ENCODE measurements around the gene CSKMT.

CSKMT gene

DNA sequence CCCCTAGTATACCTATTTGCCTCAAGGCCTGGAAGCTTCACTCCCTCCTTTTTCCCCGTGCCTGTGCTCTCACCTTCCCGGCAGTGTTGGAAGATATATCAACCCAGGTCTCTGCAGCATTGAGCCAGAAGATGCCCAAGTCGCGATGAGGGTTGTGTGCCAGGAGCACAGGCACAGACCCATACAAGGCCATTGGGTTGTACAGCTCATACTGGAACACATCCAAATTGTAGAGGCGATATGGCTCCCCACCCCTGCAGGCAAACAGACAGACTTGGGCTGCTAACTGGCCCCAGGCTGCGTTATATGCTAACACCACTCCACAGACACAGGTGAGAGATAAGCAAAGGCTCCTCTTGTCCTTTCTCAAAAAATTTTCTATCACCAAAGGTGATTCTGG is 32.6 kb upstream of the CSKMT start:
- H3K79me2 ChIP-seq (ENCODE audit: control insufficient read depth, low read length): peaks cover 4% of the 10 kb centered on the region; the same call in 1 of the 2 replicates
- H3K36me3 ChIP-seq (ENCODE audit: control insufficient read depth, low read length): peaks cover 89% of the 10 kb centered on the region
- TF ChIP-seq, protein P1, sequence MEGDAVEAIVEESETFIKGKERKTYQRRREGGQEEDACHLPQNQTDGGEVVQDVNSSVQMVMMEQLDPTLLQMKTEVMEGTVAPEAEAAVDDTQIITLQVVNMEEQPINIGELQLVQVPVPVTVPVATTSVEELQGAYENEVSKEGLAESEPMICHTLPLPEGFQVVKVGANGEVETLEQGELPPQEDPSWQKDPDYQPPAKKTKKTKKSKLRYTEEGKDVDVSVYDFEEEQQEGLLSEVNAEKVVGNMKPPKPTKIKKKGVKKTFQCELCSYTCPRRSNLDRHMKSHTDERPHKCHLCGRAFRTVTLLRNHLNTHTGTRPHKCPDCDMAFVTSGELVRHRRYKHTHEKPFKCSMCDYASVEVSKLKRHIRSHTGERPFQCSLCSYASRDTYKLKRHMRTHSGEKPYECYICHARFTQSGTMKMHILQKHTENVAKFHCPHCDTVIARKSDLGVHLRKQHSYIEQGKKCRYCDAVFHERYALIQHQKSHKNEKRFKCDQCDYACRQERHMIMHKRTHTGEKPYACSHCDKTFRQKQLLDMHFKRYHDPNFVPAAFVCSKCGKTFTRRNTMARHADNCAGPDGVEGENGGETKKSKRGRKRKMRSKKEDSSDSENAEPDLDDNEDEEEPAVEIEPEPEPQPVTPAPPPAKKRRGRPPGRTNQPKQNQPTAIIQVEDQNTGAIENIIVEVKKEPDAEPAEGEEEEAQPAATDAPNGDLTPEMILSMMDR (IDR thresholded peaks at IDR 0.05; ENCODE audit: low read depth, low read length, poor library complexity, severe bottlenecking): no peak
- TF ChIP-seq EZH2phosphoT487 (IDR thresholded peaks at IDR 0.05; ENCODE audit: borderline replicate concordance, low read length): no peak
- H3K27ac ChIP-seq (ENCODE audit: low read depth, low read length): no peak overlapping the region
- no peak overlapping the region for H3K4me3 ChIP-seq (ENCODE audit: low read length)
- H3K9me2 ChIP-seq (replicated peaks; ENCODE audit: control insufficient read depth, low read length): no peaks in the 10 kb centered on the region
- H3K9me3 ChIP-seq (ENCODE audit: control insufficient read depth, insufficient read depth, low read length): no peaks in the 10 kb centered on the region
- H4K20me1 ChIP-seq (ENCODE audit: control insufficient read depth, insufficient read depth, low read depth, low read length): no peaks in the 10 kb centered on the region
- H3K4me1 ChIP-seq (ENCODE audit: control insufficient read depth, low read length): no peaks in the 10 kb centered on the region
- H3K27me3 ChIP-seq (ENCODE audit: control insufficient read depth, low read length): no peaks in the 10 kb centered on the region
- H3F3A ChIP-seq (ENCODE audit: control insufficient read depth, insufficient read depth): no peaks in the 10 kb centered on the region
- H3K4me2 ChIP-seq (ENCODE audit: low read length): no peak overlapping the region

DNA sequence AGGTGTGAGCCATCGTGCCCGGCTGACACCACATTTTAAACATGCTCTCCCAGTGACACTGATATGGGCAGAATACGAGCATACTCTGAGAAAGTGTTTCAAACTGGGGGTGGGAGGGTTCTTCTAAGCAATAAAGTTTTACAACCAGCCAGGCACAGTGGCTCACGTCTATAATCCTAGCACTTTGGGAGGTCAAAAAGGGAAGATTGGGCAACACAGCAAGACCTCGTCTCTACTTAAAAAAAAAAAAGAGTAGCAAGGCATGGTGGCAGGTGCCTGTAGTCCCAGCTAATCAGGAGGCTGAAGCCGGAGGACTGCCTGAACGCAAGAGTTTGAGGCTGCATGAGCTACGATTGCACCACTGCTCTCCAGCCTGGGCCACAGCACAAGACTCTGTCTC is 20.9 kb upstream of the CSKMT start:
- Histone ChIP-seq H3K79me2 (ENCODE audit: control insufficient read depth, low read length) (peaks cover 82% of the 10 kb centered on the region), H3K4me3 (ENCODE audit: low read length) (no peak overlapping the region), H3K9me3 (ENCODE audit: control insufficient read depth, insufficient read depth, low read length) (no peaks in the 10 kb centered on the region), H3F3A (ENCODE audit: control insufficient read depth, insufficient read depth) (no peaks in the 10 kb centered on the region), H3K27me3 (ENCODE audit: control insufficient read depth, low read length) (no peaks in the 10 kb centered on the region), H3K4me2 (ENCODE audit: low read length) (no peak overlapping the region), H4K20me1 (ENCODE audit: control insufficient read depth, insufficient read depth, low read depth, low read length) (peaks cover 3% of the 10 kb centered on the region; the same call in 1 of the 2 replicates), H3K9me2 (replicated peaks; ENCODE audit: control insufficient read depth, low read length) (no peaks in the 10 kb centered on the region), H3K4me1 (ENCODE audit: control insufficient read depth, low read length) (peaks cover 25% of the 10 kb centered on the region), H3K36me3 (ENCODE audit: control insufficient read depth, low read length) (peaks cover 70% of the 10 kb centered on the region), H3K27ac (ENCODE audit: low read depth, low read length) (no peak overlapping the region)
- TF ChIP-seq EZH2phosphoT487 (IDR thresholded peaks at IDR 0.05; ENCODE audit: borderline replicate concordance, low read length): no peak
- TF ChIP-seq, protein P1 (IDR thresholded peaks at IDR 0.05; ENCODE audit: low read depth, low read length, poor library complexity, severe bottlenecking): no peak

DNA sequence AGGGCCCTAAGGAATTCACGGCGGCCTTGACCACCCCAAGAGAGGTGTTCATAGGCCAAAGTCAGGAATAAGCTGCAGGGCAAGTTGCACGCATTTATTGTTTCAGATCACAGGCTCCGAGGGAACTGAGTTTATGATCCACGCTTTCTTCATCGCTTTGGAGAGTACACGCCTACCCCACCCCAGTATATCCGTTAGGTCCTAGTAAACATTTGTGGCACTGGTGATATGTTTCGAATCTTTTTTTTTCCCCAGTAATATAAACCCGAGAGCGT is 19.5 kb upstream of the CSKMT start:
- Histone ChIP-seq H3K27ac (ENCODE audit: low read depth, low read length) (peak overlapping the region; percentile 78), H3F3A (ENCODE audit: control insufficient read depth, insufficient read depth) (no peaks in the 10 kb centered on the region), H3K27me3 (ENCODE audit: control insufficient read depth, low read length) (no peaks in the 10 kb centered on the region), H3K4me3 (ENCODE audit: low read length) (peak overlapping the region; percentile 97), H4K20me1 (ENCODE audit: control insufficient read depth, insufficient read depth, low read depth, low read length) (peaks cover 3% of the 10 kb centered on the region; the same call in 1 of the 2 replicates), H3K4me2 (ENCODE audit: low read length) (peak overlapping the region; percentile 87), H3K4me1 (ENCODE audit: control insufficient read depth, low read length) (peaks cover 26% of the 10 kb centered on the region), H3K36me3 (ENCODE audit: control insufficient read depth, low read length) (peaks cover 73% of the 10 kb centered on the region), H3K9me3 (ENCODE audit: control insufficient read depth, insufficient read depth, low read length) (no peaks in the 10 kb centered on the region), H3K9me2 (replicated peaks; ENCODE audit: control insufficient read depth, low read length) (no peaks in the 10 kb centered on the region), H3K79me2 (ENCODE audit: control insufficient read depth, low read length) (peaks cover 84% of the 10 kb centered on the region)
- TF ChIP-seq, protein P1 (IDR thresholded peaks at IDR 0.05; ENCODE audit: low read depth, low read length, poor library complexity, severe bottlenecking): no peak
- TF ChIP-seq EZH2phosphoT487 (IDR thresholded peaks at IDR 0.05; ENCODE audit: borderline replicate concordance, low read length): no peak

All from DOHH2 (cell line).